ENCODE results near the gene STRIP1. TPM values are rescaled to one million over a fixed set of nuclear protein-coding genes. Genes with fewer than 3 reads are reported as not detected.

The STRIP1 gene
- total RNA-seq, 4 donors from 2014 or later, result 26.2 to 43.5 (median 35.3) TPM

DNA sequence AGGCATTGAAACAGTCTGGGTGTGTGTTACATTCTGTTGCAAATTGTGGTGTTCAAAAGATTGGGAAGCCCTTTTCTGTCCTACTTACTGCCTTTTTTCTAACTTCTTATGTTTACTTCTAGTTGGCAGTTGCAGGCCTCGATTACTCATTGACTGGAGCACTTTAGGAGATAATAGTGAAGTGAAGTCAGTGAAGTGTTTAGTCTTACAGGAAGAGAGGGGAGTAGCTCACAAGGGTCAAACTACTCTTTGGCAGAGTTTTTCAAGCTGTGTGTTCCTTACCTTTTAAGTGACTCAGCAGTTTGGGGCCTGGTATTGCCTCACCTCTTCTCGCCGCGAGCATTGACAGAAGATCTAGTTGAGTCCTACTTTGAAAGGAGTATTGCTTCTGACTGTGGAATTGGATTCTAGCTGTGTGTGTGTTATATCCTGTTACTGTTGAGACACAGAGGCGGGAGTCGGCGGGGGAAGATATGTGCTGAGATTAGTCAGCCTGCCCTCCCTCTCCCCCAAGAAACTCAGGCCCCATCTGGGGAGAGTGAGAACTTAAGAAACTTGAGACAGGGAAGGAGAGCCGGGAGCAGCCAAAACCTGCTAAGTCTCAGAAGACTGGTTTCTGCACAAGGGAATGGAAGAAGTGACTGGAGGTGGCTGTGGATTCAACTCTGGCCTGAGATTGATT lies 30.5 kb upstream of the STRIP1 start:
- H3K4me1 ChIP-seq, result peaks cover 44 to 69% (median 56%) of the 10 kb centered on the region in 4 donors
- peak overlapping the region; percentile 74 to 79 (median 75) for H3K27ac ChIP-seq (replicated peaks in 1 of 4)
- 17% methylated on average over 8 of the region's 8 CpGs for WGBS
- H3K36me3 ChIP-seq, result peaks cover 1 to 2% (median 1%) of the 10 kb centered on the region in 4 donors
- TF ChIP-seq EP300 (IDR thresholded peaks at IDR 0.05), result no peak
- peak; percentile 49 to 73 for TF ChIP-seq POLR2AphosphoS5 (IDR thresholded peaks at IDR 0.05)
- intact Hi-C loops (cut with DNase I), result no loop called here
- H3K4me3 ChIP-seq, result peak overlapping the region; percentile 3 to 39 (median 30)
- H3K27me3 ChIP-seq, result no peaks in the 10 kb centered on the region
- DNase-seq (ENCODE audit: extremely low spot score), result no peak
- H3K9me3 ChIP-seq, result no peaks in the 10 kb centered on the region

GRCh38 chr1:110004583-110004982 lies 29.8 kb upstream of the STRIP1 start:
- Histone ChIP-seq H3K9me3 (no peaks in the 10 kb centered on the region), H3K4me3 (peak overlapping the region; percentile 3 to 39 (median 30)), H3K4me1 (peaks cover 44 to 65% (median 55%) of the 10 kb centered on the region in 4 donors), H3K27ac (replicated peaks in 1 of 4) (peak overlapping the region; percentile 74 to 79 (median 75)), H3K36me3 (peaks cover 8 to 9% (median 8%) of the 10 kb centered on the region in 4 donors), H3K27me3 (no peaks in the 10 kb centered on the region)
- DNase-seq (ENCODE audit: extremely low spot score), result no peak
- TF ChIP-seq POLR2A (IDR thresholded peaks at IDR 0.05; ENCODE audit: low read depth) (no peak), EP300 (IDR thresholded peaks at IDR 0.05) (no peak), POLR2AphosphoS5 (IDR thresholded peaks at IDR 0.05) (no peak)
- TF ChIP-seq, protein P1, sequence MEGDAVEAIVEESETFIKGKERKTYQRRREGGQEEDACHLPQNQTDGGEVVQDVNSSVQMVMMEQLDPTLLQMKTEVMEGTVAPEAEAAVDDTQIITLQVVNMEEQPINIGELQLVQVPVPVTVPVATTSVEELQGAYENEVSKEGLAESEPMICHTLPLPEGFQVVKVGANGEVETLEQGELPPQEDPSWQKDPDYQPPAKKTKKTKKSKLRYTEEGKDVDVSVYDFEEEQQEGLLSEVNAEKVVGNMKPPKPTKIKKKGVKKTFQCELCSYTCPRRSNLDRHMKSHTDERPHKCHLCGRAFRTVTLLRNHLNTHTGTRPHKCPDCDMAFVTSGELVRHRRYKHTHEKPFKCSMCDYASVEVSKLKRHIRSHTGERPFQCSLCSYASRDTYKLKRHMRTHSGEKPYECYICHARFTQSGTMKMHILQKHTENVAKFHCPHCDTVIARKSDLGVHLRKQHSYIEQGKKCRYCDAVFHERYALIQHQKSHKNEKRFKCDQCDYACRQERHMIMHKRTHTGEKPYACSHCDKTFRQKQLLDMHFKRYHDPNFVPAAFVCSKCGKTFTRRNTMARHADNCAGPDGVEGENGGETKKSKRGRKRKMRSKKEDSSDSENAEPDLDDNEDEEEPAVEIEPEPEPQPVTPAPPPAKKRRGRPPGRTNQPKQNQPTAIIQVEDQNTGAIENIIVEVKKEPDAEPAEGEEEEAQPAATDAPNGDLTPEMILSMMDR (IDR thresholded peaks at IDR 0.05), result no peak
- intact Hi-C loops (cut with DNase I), result no loop called here
- 63% methylated on average over 1 of the region's 1 CpG for WGBS

DNA sequence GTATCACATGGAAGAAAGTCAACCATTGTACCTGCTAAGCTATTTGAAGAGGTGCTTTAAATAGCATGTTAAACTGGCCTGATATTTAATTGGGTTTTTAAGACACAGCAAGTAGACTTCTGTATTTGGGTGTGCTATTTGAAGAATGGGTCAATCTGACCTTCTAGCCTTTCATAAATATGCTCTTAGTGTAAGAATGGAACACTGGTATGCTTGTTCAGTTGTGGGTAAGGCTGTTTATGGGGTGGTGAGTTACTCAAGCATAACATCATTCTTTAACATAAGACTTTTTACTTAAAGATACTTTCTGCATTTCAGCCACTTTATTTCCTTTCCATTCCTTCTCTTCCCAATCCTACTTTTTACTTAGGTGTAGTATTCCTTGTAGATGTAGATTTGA lies 28.5 kb upstream of the STRIP1 start:
- Histone ChIP-seq H3K4me1 (peaks cover 44 to 63% (median 53%) of the 10 kb centered on the region in 4 donors), H3K27ac (replicated peaks in 1 of 4) (peak overlapping the region in 3 of 4 donors; percentile 9 to 79 (median 76)), H3K4me3 (peak overlapping the region in 1 of 4 donors; percentile 39), H3K27me3 (no peaks in the 10 kb centered on the region), H3K36me3 (peaks cover 16 to 22% (median 21%) of the 10 kb centered on the region in 4 donors), H3K9me3 (no peaks in the 10 kb centered on the region)
- DNase-seq (ENCODE audit: extremely low spot score), result no peak
- intact Hi-C loops (cut with DNase I), result no loop called here
- TF ChIP-seq, protein P1 (IDR thresholded peaks at IDR 0.05), result no peak
- no peak for TF ChIP-seq POLR2AphosphoS5 (IDR thresholded peaks at IDR 0.05)
- TF ChIP-seq POLR2A (IDR thresholded peaks at IDR 0.05; ENCODE audit: low read depth), result no peak
- TF ChIP-seq EP300 (IDR thresholded peaks at IDR 0.05), result no peak

GRCh38 chr1:110006516-110006915 lies 27.9 kb upstream of the STRIP1 start:
- peak overlapping the region in 2 of 4 donors; percentile 76 to 79 for H3K27ac ChIP-seq (replicated peaks in 1 of 4)
- intact Hi-C loops (cut with DNase I), result no loop called here
- 21% methylated on average over 1 of the region's 1 CpG for WGBS

More at GRCh38 chr1:110006516-110006915, 27.9 kb upstream of the STRIP1 start:
- no peak for DNase-seq (ENCODE audit: extremely low spot score)
- Histone ChIP-seq H3K4me3 (no peak overlapping the region), H3K4me1 (peaks cover 44 to 63% (median 55%) of the 10 kb centered on the region in 4 donors), H3K36me3 (peaks cover 19 to 28% (median 26%) of the 10 kb centered on the region in 4 donors), H3K27me3 (no peaks in the 10 kb centered on the region), H3K9me3 (no peaks in the 10 kb centered on the region)
- TF ChIP-seq POLR2A (IDR thresholded peaks at IDR 0.05; ENCODE audit: low read depth) (no peak), EP300 (IDR thresholded peaks at IDR 0.05) (no peak), POLR2AphosphoS5 (IDR thresholded peaks at IDR 0.05) (no peak)
- TF ChIP-seq, protein P1 (IDR thresholded peaks at IDR 0.05), result no peak
